Adrenal gland (tissue), 12 donors: ENCODE measurements around the gene PTPN6. TPM values are rescaled to one million over a fixed set of nuclear protein-coding genes. Genes with fewer than 3 reads are reported as not detected.

Experiments used
- DNase-seq, 7 donors: peaks; one replicate each; pipeline ENCODE4 v3.0.0-alpha.2; 2019 to 2020
- H3K27ac ChIP-seq, 5 donors: fragments of 200-600 bp; sonication (generic) in 4 of 5; 1 replicate in 3 of 5; 2 replicates in 2 of 5; pipeline versions ENCODE4 v1.5.1 to v1.8.0; 2016 to 2020; ENCODE audit warnings: mild to moderate bottlenecking in 1 of 5
- H3K27me3 ChIP-seq: fragments of 200-600 bp; 2 replicates; pipeline ENCODE4 v1.8.0; 2021
- H3K36me3 ChIP-seq, 2 donors: fragments of 200-600 bp; replicated peaks in 1 of 2; 1 replicate in 1 of 2; 2 replicates in 1 of 2; pipeline versions ENCODE4 v1.5.1 to v1.8.0; 2018 to 2022
- H3K4me1 ChIP-seq, 2 donors: fragments of 200-600 bp; replicated peaks in 1 of 2; 1 replicate in 1 of 2; 2 replicates in 1 of 2; pipeline versions ENCODE4 v1.5.1 to v1.8.0; 2018 to 2021
- H3K4me3 ChIP-seq, 4 donors: fragments of 200-600 bp; sonication (generic) in 3 of 4; one replicate each; pipeline ENCODE4 v1.5.1; 2016 to 2018
- H3K9me3 ChIP-seq, 3 donors: fragments of 200-600 bp; sonication (generic) in 1 of 3; replicated peaks in 1 of 3; 1 replicate in 2 of 3; 2 replicates in 1 of 3; pipeline versions ENCODE4 v1.5.1 to v1.8.0; 2016 to 2021
- CTCF ChIP-seq, 6 experiments: fragments of 450-650 bp in 4 of 6; fragments of 200-600 bp in 2 of 6; sonication (generic) in 1 of 6; IDR thresholded peaks; 1 replicate in 5 of 6; 2 replicates in 1 of 6; pipeline versions ENCODE4 v1.5.1 to v1.8.0; 2016 to 2021; ENCODE audit warnings: antibody characterized with exemption in 6 of 6, mild to moderate bottlenecking in 2 of 6, moderate library complexity in 1 of 6
- POLR2A ChIP-seq, 2 donors: fragments of 450-650 bp; IDR thresholded peaks; one replicate each; pipeline ENCODE4 v1.6.1; 2017; ENCODE audit warnings: antibody characterized with exemption in 2 of 2, mild to moderate bottlenecking in 2 of 2, moderate library complexity in 1 of 2
- WGBS, 4 donors: extraction: QIAGEN DNeasy Blood & Tissue Kit in 2 of 4; methylation state at CpG; one replicate each; pipeline versions ENCODE4 v1.1.5 to v1.1.7; 2013 to 2017; 5-methylcytosine and 5-hydroxymethylcytosine counted together
- intact Hi-C, 2 donors: fragments of 100-400 bp; cut with DNase I; formaldehyde crosslinking; loops; one replicate each; pipeline versions ENCODE4 v1.14.1 to v1.15.0; 2022 to 2023
- polyA plus RNA-seq, 3 donors: library from polyadenylated mRNA; stranded (reverse); fragments of 200-250 nt in 2 of 3; fragments of 350-450 nt in 1 of 3; fragmentation: Illumina TruSeq in 1 of 3; extraction: RNeasy Lipid Tissue Mini Kit (QIAGEN cat#74804) in 1 of 3; gene quantifications; one replicate each; pipeline ENCODE4 v1.2.3, GENCODE V29; 2013 to 2014
- total RNA-seq, 9 donors: library from RNA; depleted of rRNA in 4 of 9; stranded (reverse); fragments of >200 nt in 4 of 9; fragments of 120-200 nt in 1 of 9; fragmentation: NEBNext Ultra II Directional in 1 of 9; extraction: Animal tissue kit (Norgen Biotek cat#: 25700) in 1 of 9; gene quantifications; one replicate each; pipeline versions ENCODE4 v1.1.0 to v1.2.4, GENCODE V29; 2013 to 2023
- donor health status: healthy with polysubstance abuse.
- donor health status: Bipolar disorder and iron deficiency.
- donor health status: DM: yes; HTN: yes; CAD: no.
- donor health status: DM: no; HTN: no; CAD: no.
- donor health status: DM: no; HTN: no; CAD: no.
- donor health status: DM: yes; HTN: yes; CAD: no.

The PTPN6 gene
- total and polyA plus RNA-seq, 12 donors, result 24.5 to 204 (median 63.5) TPM

- Histone ChIP-seq H3K4me3 (no peak overlapping the region), H3K27me3 (no peaks in the 10 kb centered on the region), H3K9me3 (no peaks in the 10 kb centered on the region), H3K4me1 (peaks cover 10 to 27% of the 10 kb centered on the region in 2 donors), H3K36me3 (no peaks in the 10 kb centered on the region), H3K27ac (no peak overlapping the region)
- no peak for DNase-seq
- WGBS, 4 donors, result 61 to 74% (median 64%) methylated on average over 2 of the region's 2 CpGs
- intact Hi-C loops, result no loop called here
- TF ChIP-seq POLR2A (IDR thresholded peaks at IDR 0.05) (no peak), CTCF (IDR thresholded peaks at IDR 0.05) (no peak)
These were observed 53.2 kb downstream of the PTPN6 start for GRCh38 chr12:7004287-7004803.

DNA sequence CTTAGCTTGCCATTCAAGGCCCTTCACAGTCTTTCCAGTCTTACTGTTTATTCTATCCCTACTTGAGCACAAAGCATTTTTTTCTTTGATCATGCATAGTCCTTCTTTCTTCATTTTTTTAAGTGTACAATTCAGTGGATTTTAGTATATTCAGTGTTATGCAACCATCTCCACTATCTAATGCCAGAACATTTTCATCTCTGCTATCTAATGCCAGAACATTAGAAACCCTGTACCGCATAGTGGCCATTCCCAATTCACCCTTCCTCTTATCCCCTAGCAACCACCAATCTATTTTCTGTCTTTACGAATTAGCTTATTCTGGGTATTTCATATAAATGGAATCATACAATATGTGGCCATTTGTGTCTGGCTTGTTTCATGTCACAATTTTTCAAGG is 53.7 kb downstream of the PTPN6 start:
- H3K27me3 ChIP-seq, result no peaks in the 10 kb centered on the region
- whole genome bisulfite sequencing, 4 donors, result 70 to 85% (median 79%) methylated on average over 2 of the region's 2 CpGs
- H3K9me3 ChIP-seq, result no peaks in the 10 kb centered on the region
- no peak for TF ChIP-seq POLR2A (IDR thresholded peaks at IDR 0.05)
- no peak for TF ChIP-seq CTCF (IDR thresholded peaks at IDR 0.05)
- intact Hi-C loops, result no loop called here
- H3K27ac ChIP-seq, result no peak overlapping the region
- no peak overlapping the region for H3K4me3 ChIP-seq
- H3K4me1 ChIP-seq, result peaks cover 9 to 27% of the 10 kb centered on the region in 2 donors
- no peaks in the 10 kb centered on the region for H3K36me3 ChIP-seq
- no peak for DNase-seq

- 71 to 83% (median 77%) methylated on average over 2 of the region's 2 CpGs for WGBS, 4 donors
- TF ChIP-seq CTCF (IDR thresholded peaks at IDR 0.05) (no peak), POLR2A (IDR thresholded peaks at IDR 0.05) (no peak)
- H3K4me1 ChIP-seq, result peaks cover 9 to 32% of the 10 kb centered on the region in 2 donors
- H3K27ac ChIP-seq, result no peak overlapping the region
- H3K27me3 ChIP-seq, result no peaks in the 10 kb centered on the region
- intact Hi-C loops, result no loop called here
- H3K9me3 ChIP-seq, result no peaks in the 10 kb centered on the region
- no peak overlapping the region for H3K4me3 ChIP-seq
- no peak for DNase-seq
- H3K36me3 ChIP-seq, result no peaks in the 10 kb centered on the region
These were observed 54.2 kb downstream of the PTPN6 start for GRCh38 chr12:7005311-7005710.

DNA sequence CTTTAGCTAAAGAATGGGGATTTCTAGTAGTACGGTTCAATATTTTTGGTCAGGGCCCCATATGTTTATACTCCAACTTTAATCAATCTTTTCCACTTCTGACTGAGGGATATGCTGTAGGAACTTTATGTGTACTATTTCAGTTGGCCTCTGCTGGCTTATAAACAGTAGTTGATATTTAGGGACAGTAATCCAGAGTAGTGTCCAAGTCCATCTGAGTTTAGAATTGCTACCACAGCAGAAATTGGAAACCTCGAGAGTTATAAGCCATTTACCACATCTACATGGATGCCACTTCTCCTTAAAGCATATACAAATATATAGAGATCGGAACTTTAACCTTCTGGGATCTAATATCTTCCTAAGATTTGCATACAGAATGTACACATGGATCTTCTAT is 55.5 kb downstream of the PTPN6 start:
- Histone ChIP-seq H3K27me3 (no peaks in the 10 kb centered on the region), H3K4me1 (peaks cover 9 to 32% of the 10 kb centered on the region in 2 donors), H3K36me3 (no peaks in the 10 kb centered on the region), H3K27ac (no peak overlapping the region), H3K9me3 (no peaks in the 10 kb centered on the region), H3K4me3 (no peak overlapping the region)
- 91 to 100% (median 97%) methylated on average over 3 of the region's 3 CpGs for WGBS, 4 donors
- no peak for DNase-seq
- intact Hi-C loops, result no loop called here
- TF ChIP-seq CTCF (IDR thresholded peaks at IDR 0.05), result no peak
- TF ChIP-seq POLR2A (IDR thresholded peaks at IDR 0.05), result no peak
